ENCODE results near the gene MATN4.

MATN4 gene

GRCh38 chr20:45340951-45341350 lies 32.9 kb upstream of the MATN4 start:
- DNase-seq (ENCODE audit: low read depth in 2 of 2) = no peak

GRCh38 chr20:45340236-45340847 lies 32.2 kb upstream of the MATN4 start:
- no peak for DNase-seq (ENCODE audit: low read depth in 2 of 2)

- no peak for DNase-seq (ENCODE audit: low read depth in 2 of 2)
Measured at GRCh38 chr20:45339799-45340198, 31.7 kb upstream of the MATN4 start.

- no peak for DNase-seq (ENCODE audit: low read depth in 2 of 2)
Measured at GRCh38 chr20:45339084-45339483, 31.0 kb upstream of the MATN4 start.

- no peak for DNase-seq (ENCODE audit: low read depth in 2 of 2)
Measured at GRCh38 chr20:45338121-45339030, 30.3 kb upstream of the MATN4 start.

- no peak for DNase-seq (ENCODE audit: low read depth in 2 of 2)
Measured at GRCh38 chr20:45337367-45338120, 29.4 kb upstream of the MATN4 start.

GRCh38 chr20:45336530-45337366 lies 28.6 kb upstream of the MATN4 start:
- no peak for DNase-seq (ENCODE audit: low read depth in 2 of 2)

GRCh38 chr20:45330476-45330875 lies 22.4 kb upstream of the MATN4 start:
- no peak for DNase-seq (ENCODE audit: low read depth in 2 of 2)

GRCh38 chr20:45329497-45330319 lies 21.6 kb upstream of the MATN4 start:
- DNase-seq (ENCODE audit: low read depth in 2 of 2) = no peak

- DNase-seq (ENCODE audit: low read depth in 2 of 2) = no peak
Measured at GRCh38 chr20:45328451-45328850, 20.4 kb upstream of the MATN4 start.

GRCh38 chr20:45325371-45325770 lies 17.3 kb upstream of the MATN4 start:
- no peak for DNase-seq (ENCODE audit: low read depth in 2 of 2)

GRCh38 chr20:45323731-45324130 lies 15.6 kb upstream of the MATN4 start:
- DNase-seq (ENCODE audit: low read depth in 2 of 2) = no peak

GRCh38 chr20:45322952-45323383 lies 14.9 kb upstream of the MATN4 start:
- no peak for DNase-seq (ENCODE audit: low read depth in 2 of 2)

GRCh38 chr20:45320948-45321595 lies 13.0 kb upstream of the MATN4 start:
- DNase-seq (ENCODE audit: low read depth in 2 of 2) = no peak

GRCh38 chr20:45318948-45319347 lies 10.8 kb upstream of the MATN4 start:
- DNase-seq (ENCODE audit: low read depth in 2 of 2) = no peak

GRCh38 chr20:45318386-45318939 lies 10.4 kb upstream of the MATN4 start:
- DNase-seq (ENCODE audit: low read depth in 2 of 2) = no peak

GRCh38 chr20:45317826-45318225 lies 9.7 kb upstream of the MATN4 start:
- no peak for DNase-seq (ENCODE audit: low read depth in 2 of 2)

GRCh38 chr20:45316150-45317080 lies 8.3 kb upstream of the MATN4 start:
- DNase-seq (ENCODE audit: low read depth in 2 of 2) = no peak

GRCh38 chr20:45315672-45316071 lies 7.6 kb upstream of the MATN4 start:
- DNase-seq (ENCODE audit: low read depth in 2 of 2) = no peak

Data from stimulated activated CD8-positive, alpha-beta memory T cell treated with anti-CD3 and anti-CD28 coated beads, Interleukin-2, amount 100 ng/mL, for 1 hour (primary cell).